CD1c-positive myeloid dendritic cell (primary cell): ENCODE measurements around the gene OBSL1.

Source experiments
- DNase-seq: peaks from one replicate; pipeline ENCODE4 v3.0.0-alpha.2; 2016; ENCODE audit errors: extremely low spot score

The OBSL1 gene

GRCh38 chr2:219571311-219572236 lies at the start of gene OBSL1:
Gene OBSL1 (minus strand): TSS chr2:219571539. CDS start chr2:219571232, 307 bp downstream.
- peak; percentile 4 for DNase-seq

DNA sequence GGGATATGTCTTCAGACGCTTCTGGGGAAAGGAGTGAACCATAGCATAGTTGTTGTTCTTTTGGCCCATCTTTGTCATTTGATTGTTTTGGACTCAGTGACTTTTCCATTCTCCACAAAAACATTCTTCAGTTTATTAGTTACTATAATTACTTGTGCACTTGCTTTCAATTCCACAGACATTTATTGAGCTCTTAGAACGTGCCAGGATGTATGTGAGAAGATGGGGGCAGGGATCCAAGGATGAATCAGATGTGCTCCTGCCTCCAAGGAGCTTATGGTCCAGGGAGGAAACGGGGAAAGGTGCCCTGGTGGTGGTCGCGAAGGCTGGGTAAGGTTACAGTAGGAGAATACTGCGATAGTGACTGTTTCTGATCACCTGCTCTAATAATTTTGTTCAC lies 49.2 kb upstream of the OBSL1 start:
- no peak for DNase-seq

DNA sequence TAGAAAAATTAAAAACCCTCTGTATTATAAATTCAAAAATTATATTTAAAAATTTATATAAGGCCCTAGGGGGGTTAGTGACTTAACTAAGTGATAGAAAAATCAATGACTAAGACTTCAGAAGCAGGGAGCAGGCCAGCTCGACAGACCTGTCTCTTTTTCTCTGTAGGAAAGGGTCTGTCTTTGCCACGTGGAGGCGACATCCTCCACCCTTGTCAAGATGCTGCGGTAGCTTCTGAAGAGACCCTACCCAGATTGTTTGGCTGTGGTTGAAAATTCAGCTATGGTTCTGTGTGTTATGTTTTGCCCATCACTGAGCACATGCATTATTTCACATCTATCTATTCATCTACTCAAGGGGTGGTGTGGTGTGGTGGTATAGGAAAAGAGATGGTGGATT lies 47.9 kb upstream of the OBSL1 start:
- no peak for DNase-seq

GRCh38 chr2:219618733-219619122 lies 47.4 kb upstream of the OBSL1 start:
- no peak for DNase-seq

DNA sequence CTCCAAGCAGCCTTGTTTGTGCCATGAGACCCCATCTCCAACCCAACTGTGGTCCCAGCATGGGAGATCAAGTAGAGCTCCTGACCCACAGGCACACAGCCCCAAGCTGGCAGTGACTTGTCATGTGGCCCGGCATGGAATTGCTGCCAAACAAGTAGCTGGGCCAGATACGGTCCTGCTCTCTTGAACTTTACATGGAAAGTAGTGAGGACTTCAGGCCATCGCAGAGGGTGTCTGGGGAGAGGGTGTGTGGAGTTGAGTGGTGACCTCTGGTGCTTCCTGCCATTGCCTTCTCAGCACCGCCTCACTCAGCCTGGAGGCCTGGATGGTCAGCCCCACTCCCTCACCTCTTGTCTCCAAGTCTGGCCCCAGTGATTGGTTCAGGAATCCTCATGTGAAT lies 45.2 kb upstream of the OBSL1 start:
- no peak for DNase-seq

GRCh38 chr2:219615894-219616293 lies 44.6 kb upstream of the OBSL1 start:
- no peak for DNase-seq

- DNase-seq: no peak
Observed at GRCh38 chr2:219615036-219615435, 43.7 kb upstream of the OBSL1 start.

- DNase-seq: no peak
Observed at GRCh38 chr2:219614076-219614860, 42.9 kb upstream of the OBSL1 start.

DNA sequence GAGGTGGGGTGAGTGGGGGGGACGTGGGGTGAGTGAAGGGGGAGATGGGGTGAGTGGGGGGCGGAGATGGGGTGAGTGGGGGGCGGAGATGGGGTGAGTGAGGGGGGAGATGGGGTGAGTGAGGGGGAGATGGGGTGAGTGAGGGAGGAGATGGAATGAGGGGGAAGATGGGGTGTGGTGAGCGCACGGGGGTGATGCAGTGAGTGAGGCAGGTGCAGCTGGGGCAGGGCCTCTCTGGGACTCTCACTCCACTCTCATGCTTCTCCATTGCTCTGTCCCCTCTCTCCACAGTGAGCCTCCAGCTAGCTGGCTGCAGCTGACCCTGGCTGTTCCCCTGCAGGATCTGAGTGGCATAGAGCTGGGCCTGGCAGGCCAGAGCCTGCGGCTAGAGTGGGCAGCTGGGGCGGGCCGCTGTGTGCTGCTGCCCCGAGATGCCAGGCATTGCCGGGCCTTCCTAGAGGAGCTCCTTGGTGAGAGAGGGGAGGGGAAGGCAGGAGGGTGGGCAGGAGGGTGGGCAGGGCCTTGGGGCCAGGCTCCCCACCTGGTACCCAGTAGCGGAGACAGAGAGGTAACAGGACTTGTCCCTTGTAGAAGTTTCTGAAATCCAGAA lies 42.2 kb upstream of the OBSL1 start:
- DNase-seq: no peak

DNA sequence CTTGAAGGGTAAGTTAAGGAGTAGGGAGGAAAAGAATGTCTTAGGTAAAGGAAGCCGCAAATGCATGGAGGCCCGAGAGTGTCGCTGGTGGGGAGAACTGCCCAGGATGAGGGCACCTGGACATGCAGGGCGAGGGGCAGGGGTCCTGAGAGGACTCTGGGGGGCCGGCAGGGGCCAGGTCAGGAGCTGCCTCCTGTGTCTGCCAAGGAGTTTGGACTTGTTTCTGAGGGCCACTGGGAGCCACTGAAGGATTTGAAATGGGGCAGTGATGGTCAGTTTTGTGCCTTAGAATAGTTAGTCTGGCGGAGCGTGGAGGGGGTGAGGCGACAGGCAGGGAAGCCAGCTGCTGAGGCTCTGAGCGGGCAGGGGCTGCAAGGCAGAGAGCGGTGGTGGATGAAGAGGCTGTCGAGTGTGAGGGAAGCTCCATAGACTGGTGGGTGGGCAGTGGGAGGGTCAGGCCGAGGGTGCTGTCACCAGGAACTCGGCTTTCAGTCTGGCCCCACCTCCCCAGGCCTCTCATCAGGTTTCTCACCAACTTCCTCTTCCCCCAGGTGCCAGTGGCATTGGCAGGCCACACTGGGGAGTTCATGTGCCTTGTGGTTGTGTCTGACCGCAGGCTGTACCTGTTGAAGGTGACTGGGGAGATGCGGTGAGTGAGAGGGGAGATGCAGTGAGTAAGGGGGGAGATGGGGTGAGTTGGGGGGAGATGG lies 41.4 kb upstream of the OBSL1 start:
- no peak for DNase-seq

GRCh38 chr2:219611866-219612576 lies 40.7 kb upstream of the OBSL1 start:
- no peak for DNase-seq

DNA sequence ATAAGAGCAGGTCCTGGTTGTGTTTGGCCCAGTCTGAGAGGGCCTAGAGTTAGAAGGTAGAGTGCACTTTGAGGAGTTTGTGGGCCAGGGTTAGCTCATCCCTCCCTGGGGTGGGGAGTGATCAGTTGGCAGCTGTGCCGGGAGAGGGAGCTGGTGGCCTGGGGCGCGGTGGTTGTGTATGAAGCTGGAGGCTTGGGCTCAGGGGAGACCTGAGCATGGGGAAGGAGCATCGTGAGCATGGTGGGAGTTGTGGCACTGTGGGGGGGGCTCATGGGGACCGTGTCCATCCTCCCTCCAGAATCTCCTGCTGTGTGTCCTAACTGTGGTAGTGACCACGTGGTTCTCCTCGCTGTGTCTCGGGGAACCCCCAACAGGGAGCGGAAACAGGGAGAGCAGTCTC lies 40.0 kb upstream of the OBSL1 start:
- DNase-seq: no peak

- DNase-seq: no peak
Observed at GRCh38 chr2:219609149-219609750, 37.9 kb upstream of the OBSL1 start.

DNA sequence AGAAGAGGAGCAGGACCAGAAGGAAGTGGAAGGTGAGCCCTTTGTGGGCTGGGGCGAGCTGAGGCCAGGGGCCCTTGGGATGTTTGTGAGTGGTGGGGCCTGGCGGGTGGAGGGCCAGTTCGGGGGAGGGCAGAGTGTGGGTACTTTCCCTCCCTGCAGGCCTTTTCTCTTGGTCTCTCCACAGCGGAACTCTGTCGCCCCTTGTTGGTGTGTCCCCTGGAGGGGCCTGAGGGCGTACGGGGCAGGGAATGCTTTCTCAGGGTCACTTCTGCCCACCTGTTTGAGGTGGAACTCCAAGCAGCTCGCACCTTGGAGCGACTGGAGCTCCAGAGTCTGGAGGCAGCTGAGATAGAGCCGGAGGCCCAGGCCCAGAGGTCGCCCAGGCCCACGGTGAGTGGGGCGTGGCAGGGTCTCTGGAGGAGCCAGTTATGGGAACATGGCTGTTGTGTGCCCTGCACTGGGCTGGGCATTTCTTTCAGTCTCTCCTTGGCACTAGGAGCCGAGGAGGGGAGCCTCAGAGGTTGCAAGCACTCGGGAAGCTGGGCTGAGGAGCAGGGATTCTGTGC lies 37.1 kb upstream of the OBSL1 start:
- DNase-seq: no peak

DNA sequence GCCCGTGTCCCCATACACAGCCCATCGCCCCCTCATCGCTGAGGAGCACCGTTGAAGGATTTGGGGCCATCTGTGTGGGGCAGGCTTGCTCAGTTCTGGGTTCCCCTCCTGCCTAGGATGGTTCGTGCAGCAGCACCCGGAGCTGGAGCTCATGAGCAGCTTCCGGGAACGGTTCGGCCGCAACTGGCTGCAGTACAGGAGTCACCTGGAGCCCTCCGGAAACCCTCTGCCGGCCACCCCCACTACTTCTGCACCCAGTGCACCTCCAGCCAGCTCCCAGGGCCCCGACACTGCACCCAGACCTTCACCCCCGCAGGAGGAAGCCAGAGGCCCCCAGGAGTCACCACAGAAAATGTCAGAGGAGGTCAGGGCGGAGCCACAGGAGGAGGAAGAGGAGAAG lies 36.6 kb upstream of the OBSL1 start:
- no peak for DNase-seq

DNA sequence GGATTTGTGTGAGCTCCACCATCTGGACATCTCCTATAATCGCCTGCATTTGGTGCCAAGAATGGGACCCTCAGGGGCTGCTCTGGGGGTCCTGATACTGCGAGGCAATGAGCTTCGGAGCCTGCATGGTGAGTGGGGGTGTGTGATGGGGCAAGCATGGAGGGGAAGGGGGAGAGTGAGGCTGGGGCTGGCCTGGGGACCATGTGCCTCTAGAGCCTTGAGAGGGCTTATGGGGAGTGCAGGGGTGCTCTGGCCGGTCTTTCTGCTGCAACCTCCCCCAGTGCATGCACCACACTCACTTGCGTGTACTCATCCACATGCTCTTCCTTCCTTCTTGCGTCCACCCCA lies 34.2 kb upstream of the OBSL1 start:
- no peak for DNase-seq

DNA sequence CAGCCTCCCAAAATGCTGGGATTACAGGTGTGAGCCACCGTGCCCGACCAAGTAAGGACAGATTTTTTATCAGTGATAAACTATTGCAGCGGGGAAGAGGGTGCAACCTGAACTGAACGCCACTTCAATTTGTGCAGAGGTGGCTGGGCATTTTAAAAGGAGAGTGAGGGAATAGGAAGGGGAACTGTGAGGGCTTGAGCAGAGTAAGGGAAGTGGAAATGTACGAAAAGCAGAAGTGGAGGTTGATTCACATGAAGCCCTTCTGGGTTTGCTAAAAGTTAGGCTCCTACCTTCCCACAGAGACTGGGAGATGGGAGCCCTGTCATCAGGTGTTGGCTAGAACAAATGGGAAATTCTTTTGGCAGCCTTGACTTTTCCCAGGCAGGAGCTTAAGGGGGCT lies 32.4 kb upstream of the OBSL1 start:
- peak; percentile 60 for DNase-seq

DNA sequence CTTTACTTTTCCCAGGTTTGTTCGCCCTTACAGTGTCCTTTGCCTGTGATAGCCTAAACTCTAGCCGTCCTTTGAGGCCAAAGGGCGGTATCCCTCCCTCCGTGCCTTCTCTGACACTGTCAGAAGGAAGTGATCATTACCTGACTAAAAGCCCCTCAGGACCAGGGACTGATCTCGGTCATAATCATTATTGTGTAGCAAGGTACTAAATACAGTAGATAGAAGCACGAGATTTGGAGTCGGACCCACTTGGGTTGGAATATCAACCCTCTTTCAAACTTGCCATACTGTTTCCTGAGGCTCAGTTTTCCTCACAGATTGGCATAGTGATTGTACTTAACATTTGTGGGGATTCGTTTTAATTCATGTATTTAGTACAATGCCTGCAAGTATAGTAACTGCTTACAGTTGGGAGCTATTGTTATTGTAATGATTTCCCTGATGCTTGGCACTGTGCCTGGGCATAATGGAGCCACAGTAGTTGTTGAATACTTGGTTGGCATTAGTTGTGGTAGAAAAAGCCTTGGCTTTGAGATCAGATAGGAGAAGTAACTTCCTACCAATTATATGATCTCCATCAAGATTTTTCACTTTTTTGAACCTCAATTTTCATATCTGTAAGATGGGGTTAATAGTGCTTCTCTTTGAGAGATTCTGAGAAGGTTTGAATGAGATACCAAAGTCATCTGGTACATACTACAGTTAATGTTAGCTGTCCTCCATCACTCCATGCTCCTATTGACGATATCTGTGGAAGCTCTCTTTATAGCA lies 27.2 kb upstream of the OBSL1 start:
- peak; percentile 2 for DNase-seq

GRCh38 chr2:219597552-219598307 lies 26.4 kb upstream of the OBSL1 start, which contains the start of gene STK11IP:
Gene STK11IP (plus strand): TSS chr2:219597857. CDS start chr2:219598120, 263 bp downstream.
- peak; percentile 97 for DNase-seq
